Measurements from ENCODE around the gene GFOD1.

- no peak for TF ChIP-seq MAZ (IDR thresholded peaks at IDR 0.05; ENCODE audit: borderline replicate concordance, low read depth, low read length)
- TF ChIP-seq REST (IDR thresholded peaks at IDR 0.05): no peak
- TF ChIP-seq ZC3H11A (IDR thresholded peaks at IDR 0.05): no peak
- no peak for TF ChIP-seq MAX (IDR thresholded peaks at IDR 0.05)
- no peak for TF ChIP-seq POLR2A (IDR thresholded peaks at IDR 0.05; ENCODE audit: low read length)
- no peak for TF ChIP-seq CTCF (IDR thresholded peaks at IDR 0.05)
- TF ChIP-seq FOSL2 (IDR thresholded peaks at IDR 0.05): no peak
- TF ChIP-seq FOSL2 (CRISPR knock-in tag; IDR thresholded peaks at IDR 0.05): no peak
- TF ChIP-seq MYC (IDR thresholded peaks at IDR 0.05; ENCODE audit: borderline replicate concordance, low read length): no peak
- TF ChIP-seq ATOH8 (CRISPR knock-in tag; IDR thresholded peaks at IDR 0.05; ENCODE audit: low read depth): no peak
- no peak for TF ChIP-seq EHMT2 (IDR thresholded peaks at IDR 0.05; ENCODE audit: low read depth)
- TF ChIP-seq RARB (CRISPR knock-in tag; IDR thresholded peaks at IDR 0.05): no peak
- TF ChIP-seq CHD2 (IDR thresholded peaks at IDR 0.05; ENCODE audit: low read length, partially characterized antibody): no peak
- TF ChIP-seq BCL3 (IDR thresholded peaks at IDR 0.05): no peak
These were observed 5.0 kb upstream of the GFOD1 start for GRCh38 chr6:13492357-13492756.

Measured in A549 (cell line).